ENCODE data around the gene KCNG3. TPM values are rescaled to one million over a fixed set of nuclear protein-coding genes. Genes with fewer than 3 reads are reported as not detected.

The KCNG3 gene
- total and polyA plus RNA-seq, 2 of the 13 experiments (the other 11 are each of a cell fraction or from before 2014, with no cell fraction given): 2.8 to 4.8 TPM

- TF ChIP-seq TFDP1 (CRISPR knock-in tag; IDR thresholded peaks at IDR 0.05; ENCODE audit: borderline replicate concordance): no peak
- no peak for TF ChIP-seq EZH2 (conservative IDR thresholded peaks at IDR 0.05; ENCODE audit: low read depth, low read length)
- TF ChIP-seq NR2F1 (CRISPR knock-in tag; IDR thresholded peaks at IDR 0.05): no peak
- TF ChIP-seq PHF8 (CRISPR knock-in tag; IDR thresholded peaks at IDR 0.05): peak; percentile 46; the same call in 1 of the 2 replicates
- TF ChIP-seq ZFP62 (CRISPR knock-in tag; IDR thresholded peaks at IDR 0.05): no peak
- peak; percentile 52; the same call in 1 of the 2 replicates for TF ChIP-seq PAX8 (CRISPR knock-in tag; IDR thresholded peaks at IDR 0.05; ENCODE audit: borderline replicate concordance)
- no peak for TF ChIP-seq ZBTB43 (CRISPR knock-in tag; conservative IDR thresholded peaks at IDR 0.05)
- no peak for TF ChIP-seq TBP (CRISPR knock-in tag; IDR thresholded peaks at IDR 0.05)
- peak; percentile 30; the same call in 1 of the 2 replicates for TF ChIP-seq HMG20B (CRISPR knock-in tag; conservative IDR thresholded peaks at IDR 0.05)
- TF ChIP-seq SSRP1 (CRISPR knock-in tag; IDR thresholded peaks at IDR 0.05): no peak
- TF ChIP-seq ZNF644 (CRISPR knock-in tag; IDR thresholded peaks at IDR 0.05; ENCODE audit: low read depth): no peak
- TF ChIP-seq ZKSCAN8 (CRISPR knock-in tag; IDR thresholded peaks at IDR 0.05; ENCODE audit: borderline replicate concordance): no peak
- no peak for TF ChIP-seq SETDB1 (CRISPR knock-in tag; IDR thresholded peaks at IDR 0.05; ENCODE audit: borderline replicate concordance)
- 0 out of 2 replicates have a peak, but pooled peaks have one; percentile 44 for TF ChIP-seq ZBTB33 (CRISPR knock-in tag; IDR thresholded peaks at IDR 0.05)
- TF ChIP-seq, protein P1, sequence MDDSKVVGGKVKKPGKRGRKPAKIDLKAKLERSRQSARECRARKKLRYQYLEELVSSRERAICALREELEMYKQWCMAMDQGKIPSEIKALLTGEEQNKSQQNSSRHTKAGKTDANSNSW (CRISPR knock-in tag; IDR thresholded peaks at IDR 0.05; ENCODE audit: borderline replicate concordance): peak; percentile 52; the same call in 1 of the 2 replicates
- TF ChIP-seq ZNF619 (CRISPR knock-in tag; IDR thresholded peaks at IDR 0.05): peak; percentile 90; the same call in 1 of the 2 replicates
- TF ChIP-seq ZNF230 (CRISPR knock-in tag; IDR thresholded peaks at IDR 0.05): no peak
- no peak; the same call in 1 of the 2 replicates for TF ChIP-seq MAF1 (CRISPR knock-in tag; IDR thresholded peaks at IDR 0.05; ENCODE audit: borderline replicate concordance)
- no peak; the same call in none of the 2 replicates for TF ChIP-seq ATF7-NPFF (CRISPR knock-in tag; IDR thresholded peaks at IDR 0.05; ENCODE audit: low read depth)
- TF ChIP-seq SOX5 (CRISPR knock-in tag; IDR thresholded peaks at IDR 0.05; ENCODE audit: borderline replicate concordance): peak; percentile 49; the same call in 1 of the 2 replicates
- no peak for TF ChIP-seq HHEX (CRISPR knock-in tag; IDR thresholded peaks at IDR 0.05)
- TF ChIP-seq ZC3H4 (CRISPR knock-in tag; IDR thresholded peaks at IDR 0.05; ENCODE audit: borderline replicate concordance): 0 out of 2 replicates have a peak, but pooled peaks have one; percentile 25
- TF ChIP-seq SIN3B (IDR thresholded peaks at IDR 0.05; ENCODE audit: low read length): no peak
- TF ChIP-seq ZNF225 (CRISPR knock-in tag; IDR thresholded peaks at IDR 0.05): no peak
- TF ChIP-seq SOX13 (IDR thresholded peaks at IDR 0.05): no peak
- TF ChIP-seq SOX13 (CRISPR knock-in tag; conservative IDR thresholded peaks at IDR 0.05 in 1 of 2, IDR thresholded peaks at IDR 0.05 in 1 of 2): peak in 1 of 2 experiments; percentile 45; a peak in 1 of 4 replicates
- peak; percentile 72; the same call in 1 of the 2 replicates for TF ChIP-seq MTA1 (CRISPR knock-in tag; IDR thresholded peaks at IDR 0.05; ENCODE audit: borderline replicate concordance)
Measured at GRCh38 chr2:42494355-42495233, 812 bp upstream of the KCNG3 start (continued).
